Tibial nerve (tissue), 4 donors: ENCODE results near the gene ASTN2. TPM values are rescaled to one million over a fixed set of nuclear protein-coding genes. Genes with fewer than 3 reads are reported as not detected.
A peak's percentile ranks its signal among the peaks of the same experiment; 100 is the strongest.

Experiments
- DNase-seq, 2 donors: peaks; one replicate each; pipeline ENCODE4 v3.0.0-alpha.2; 2019; ENCODE audit warnings: low spot score in 2 of 2
- H3K27ac ChIP-seq, 4 donors: fragments of 200-600 bp; sonication (generic) in 3 of 4; one replicate each; pipeline ENCODE4 v1.5.1; 2017 to 2019; ENCODE audit warnings: mild to moderate bottlenecking in 1 of 4
- H3K27me3 ChIP-seq, 2 donors: fragments of 200-600 bp; sonication (generic) in 1 of 2; one replicate each; pipeline versions ENCODE4 v1.5.1 to v1.6.0; 2017 to 2019
- H3K36me3 ChIP-seq, 3 donors: fragments of 200-600 bp; sonication (generic); one replicate each; pipeline ENCODE4 v1.5.1; 2018 to 2019
- H3K4me1 ChIP-seq, 4 donors: fragments of 200-600 bp; sonication (generic) in 3 of 4; one replicate each; pipeline ENCODE4 v1.5.1; 2017 to 2019
- H3K4me3 ChIP-seq, 4 donors: fragments of 200-600 bp; sonication (generic) in 3 of 4; one replicate each; pipeline ENCODE4 v1.5.1; 2017 to 2019; ENCODE audit warnings: mild to moderate bottlenecking in 1 of 4, moderate library complexity in 1 of 4
- H3K9me3 ChIP-seq, 4 donors: fragments of 200-600 bp; sonication (generic) in 3 of 4; one replicate each; pipeline ENCODE4 v1.5.1; 2017 to 2019
- EP300 ChIP-seq, 2 donors: sonication (generic); formaldehyde crosslinking; IDR thresholded peaks; one replicate each; pipeline ENCODE4 v1.6.1; 2017; ENCODE audit warnings: antibody characterized with exemption in 2 of 2, mild to moderate bottlenecking in 1 of 2
- POLR2A ChIP-seq, 2 donors: fragments of 450-650 bp; IDR thresholded peaks; one replicate each; pipeline ENCODE4 v1.6.1; 2017; ENCODE audit warnings: antibody characterized with exemption in 2 of 2, mild to moderate bottlenecking in 2 of 2, moderate library complexity in 2 of 2
- WGBS, 2 donors: methylation state at CpG; one replicate each; pipeline ENCODE4 v1.1.5; 2018; 5-methylcytosine and 5-hydroxymethylcytosine counted together
- total RNA-seq, 4 donors: library from RNA; depleted of rRNA; stranded (reverse); fragments of >200 nt; gene quantifications; one replicate each; pipeline ENCODE4 v1.1.0, GENCODE V29; 2016
- TF ChIP-seq, protein P1 (sequence below), 5 experiments: fragments of 200-600 bp in 3 of 5; fragments of 450-650 bp in 2 of 5; sonication (generic) in 3 of 5; IDR thresholded peaks; one replicate each; pipeline ENCODE4 v1.5.1; 2016 to 2019; ENCODE audit warnings: antibody characterized with exemption in 5 of 5, mild to moderate bottlenecking in 3 of 5, moderate library complexity in 2 of 5

Gene ASTN2
- total RNA-seq, 4 donors from 2014 or later, result 9.0 to 14.9 (median 12.3) TPM

- no peak overlapping the region for H3K4me3 ChIP-seq
- TF ChIP-seq, protein P1, sequence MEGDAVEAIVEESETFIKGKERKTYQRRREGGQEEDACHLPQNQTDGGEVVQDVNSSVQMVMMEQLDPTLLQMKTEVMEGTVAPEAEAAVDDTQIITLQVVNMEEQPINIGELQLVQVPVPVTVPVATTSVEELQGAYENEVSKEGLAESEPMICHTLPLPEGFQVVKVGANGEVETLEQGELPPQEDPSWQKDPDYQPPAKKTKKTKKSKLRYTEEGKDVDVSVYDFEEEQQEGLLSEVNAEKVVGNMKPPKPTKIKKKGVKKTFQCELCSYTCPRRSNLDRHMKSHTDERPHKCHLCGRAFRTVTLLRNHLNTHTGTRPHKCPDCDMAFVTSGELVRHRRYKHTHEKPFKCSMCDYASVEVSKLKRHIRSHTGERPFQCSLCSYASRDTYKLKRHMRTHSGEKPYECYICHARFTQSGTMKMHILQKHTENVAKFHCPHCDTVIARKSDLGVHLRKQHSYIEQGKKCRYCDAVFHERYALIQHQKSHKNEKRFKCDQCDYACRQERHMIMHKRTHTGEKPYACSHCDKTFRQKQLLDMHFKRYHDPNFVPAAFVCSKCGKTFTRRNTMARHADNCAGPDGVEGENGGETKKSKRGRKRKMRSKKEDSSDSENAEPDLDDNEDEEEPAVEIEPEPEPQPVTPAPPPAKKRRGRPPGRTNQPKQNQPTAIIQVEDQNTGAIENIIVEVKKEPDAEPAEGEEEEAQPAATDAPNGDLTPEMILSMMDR (IDR thresholded peaks at IDR 0.05), result no peak
- TF ChIP-seq EP300 (IDR thresholded peaks at IDR 0.05), result no peak
- no peak for TF ChIP-seq POLR2A (IDR thresholded peaks at IDR 0.05)
- H3K4me1 ChIP-seq, result peaks cover 0 to 38% (median 9%) of the 10 kb centered on the region in 4 donors
- no peaks in the 10 kb centered on the region for H3K9me3 ChIP-seq
- peaks cover 0 to 49% of the 10 kb centered on the region in 2 donors for H3K27me3 ChIP-seq
- WGBS, 2 donors, result 53 to 55% methylated on average over 2 of the region's 2 CpGs
- no peak for DNase-seq
- H3K36me3 ChIP-seq, result no peaks in the 10 kb centered on the region
- no peak overlapping the region for H3K27ac ChIP-seq
Measured at GRCh38 chr9:117416856-117417255, 2.0 kb upstream of the ASTN2 start.

DNA sequence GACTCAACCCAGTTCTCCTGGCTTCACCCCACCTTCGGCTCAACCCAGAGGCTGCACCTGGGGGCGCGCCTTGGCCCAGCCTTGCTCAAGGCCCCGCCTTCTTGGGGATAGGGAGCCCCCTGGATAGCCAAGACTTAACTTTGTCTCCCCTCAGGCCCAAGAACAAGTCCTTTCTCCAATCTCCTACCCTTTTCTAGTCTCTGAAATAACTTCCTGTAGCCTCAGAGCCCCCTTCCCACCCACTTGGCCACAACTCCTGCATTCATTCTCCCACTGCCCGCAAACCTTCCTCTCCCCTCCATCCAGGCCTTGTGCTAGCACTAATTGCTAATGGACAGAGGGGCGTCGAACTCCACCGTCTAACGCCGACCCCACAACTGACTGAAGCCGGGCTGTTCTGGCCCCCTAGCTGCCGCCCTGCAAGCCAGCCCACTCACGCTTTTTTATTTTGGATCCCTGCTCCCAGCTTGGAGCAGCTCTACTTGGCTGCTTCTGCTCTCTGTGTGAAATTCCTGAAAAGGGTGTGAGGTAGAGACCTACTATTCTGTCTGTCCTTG lies 579 bp upstream of the ASTN2 start:
- peaks cover 0 to 42% (median 9%) of the 10 kb centered on the region in 4 donors for H3K4me1 ChIP-seq
- H3K27me3 ChIP-seq, result peaks cover 0 to 55% of the 10 kb centered on the region in 2 donors
- H3K27ac ChIP-seq, result peak overlapping the region in 1 of 4 donors; percentile 64

GRCh38 chr9:117414220-117414905 lies 494 bp downstream of the ASTN2 start:
- TF ChIP-seq POLR2A (IDR thresholded peaks at IDR 0.05) (no peak), EP300 (IDR thresholded peaks at IDR 0.05) (no peak)
- TF ChIP-seq, protein P1 (IDR thresholded peaks at IDR 0.05), result no peak
- H3K27me3 ChIP-seq, result peaks cover 0 to 55% of the 10 kb centered on the region in 2 donors

More for the DNA sequence above, 579 bp upstream of the ASTN2 start:
- Histone ChIP-seq H3K36me3 (no peaks in the 10 kb centered on the region), H3K4me3 (peak overlapping the region; percentile 32 to 53 (median 43)), H3K9me3 (no peaks in the 10 kb centered on the region)
- TF ChIP-seq POLR2A (IDR thresholded peaks at IDR 0.05), result no peak
- 6% methylated on average over 13 of the region's 13 CpGs for WGBS, 2 donors
- DNase-seq, result no peak

GRCh38 chr9:117413346-117414219 lies 1.3 kb downstream of the ASTN2 start:
- 1% methylated on average over 48 to 49 of the region's 51 CpGs for WGBS, 2 donors
- TF ChIP-seq POLR2A (IDR thresholded peaks at IDR 0.05) (no peak), EP300 (IDR thresholded peaks at IDR 0.05) (no peak)
- TF ChIP-seq, protein P1 (IDR thresholded peaks at IDR 0.05), result no peak

More at GRCh38 chr9:117414220-117414905, 494 bp downstream of the ASTN2 start:
- H3K36me3 ChIP-seq, result no peaks in the 10 kb centered on the region
- peak overlapping the region in 1 of 4 donors; percentile 64 for H3K27ac ChIP-seq
- 1 to 5% methylated on average over 4 to 31 of the region's 77 CpGs for WGBS, 2 donors
- peak overlapping the region; percentile 32 to 53 (median 43) for H3K4me3 ChIP-seq
- H3K4me1 ChIP-seq, result peaks cover 0 to 42% (median 9%) of the 10 kb centered on the region in 4 donors
- H3K9me3 ChIP-seq, result no peaks in the 10 kb centered on the region
- no peak for DNase-seq

GRCh38 chr9:117412841-117413240 lies 2.0 kb downstream of the ASTN2 start:
- WGBS, 2 donors, result 15 to 17% methylated on average over 13 to 24 of the region's 24 CpGs
- no peak for DNase-seq
- peaks cover 0 to 44% (median 9%) of the 10 kb centered on the region in 4 donors for H3K4me1 ChIP-seq
- no peak overlapping the region for H3K27ac ChIP-seq
- H3K36me3 ChIP-seq, result no peaks in the 10 kb centered on the region
- H3K9me3 ChIP-seq, result no peaks in the 10 kb centered on the region
- peaks cover 0 to 55% of the 10 kb centered on the region in 2 donors for H3K27me3 ChIP-seq
- TF ChIP-seq POLR2A (IDR thresholded peaks at IDR 0.05) (no peak), EP300 (IDR thresholded peaks at IDR 0.05) (no peak)
- TF ChIP-seq, protein P1 (IDR thresholded peaks at IDR 0.05), result no peak
- peak overlapping the region in 3 of 4 donors; percentile 37 to 53 (median 49) for H3K4me3 ChIP-seq

More at GRCh38 chr9:117413346-117414219, 1.3 kb downstream of the ASTN2 start:
- H3K27me3 ChIP-seq, result peaks cover 0 to 55% of the 10 kb centered on the region in 2 donors
- H3K27ac ChIP-seq, result peak overlapping the region in 1 of 4 donors; percentile 64
- no peak for DNase-seq
- H3K4me1 ChIP-seq, result peaks cover 0 to 42% (median 9%) of the 10 kb centered on the region in 4 donors
- no peaks in the 10 kb centered on the region for H3K36me3 ChIP-seq
- H3K4me3 ChIP-seq, result peak overlapping the region; percentile 32 to 53 (median 43)
- H3K9me3 ChIP-seq, result no peaks in the 10 kb centered on the region
